ENCODE results near the gene DDX10.

The DDX10 gene

GRCh38 chr11:108873941-108874340 lies 209.1 kb downstream of the DDX10 start:
- Histone ChIP-seq H3K4me3 (ENCODE audit: low read depth in 1 of 2, low read length in 2 of 2) (no peak overlapping the region), H3K9me3 (ENCODE audit: insufficient read depth, low read length, severe bottlenecking) (no peaks in the 10 kb centered on the region), H3K27ac (ENCODE audit: low read length) (no peak overlapping the region), H3K27me3 (ENCODE audit: insufficient read depth, low read length, poor library complexity) (no peaks in the 10 kb centered on the region), H3K4me1 (ENCODE audit: insufficient read depth, low read length) (no peaks in the 10 kb centered on the region), H3K36me3 (ENCODE audit: insufficient read depth, low read length) (no peaks in the 10 kb centered on the region), H3K79me2 (ENCODE audit: insufficient read depth, low read length) (no peaks in the 10 kb centered on the region), H3K4me2 (ENCODE audit: insufficient read depth, low read length) (no peak overlapping the region), H4K20me1 (ENCODE audit: insufficient read depth, low read length) (no peaks in the 10 kb centered on the region), H3K9ac (ENCODE audit: low read depth, low read length) (no peak overlapping the region), H2AFZ (ENCODE audit: low read depth, low read length) (no peak overlapping the region)
- TF ChIP-seq, protein P1, sequence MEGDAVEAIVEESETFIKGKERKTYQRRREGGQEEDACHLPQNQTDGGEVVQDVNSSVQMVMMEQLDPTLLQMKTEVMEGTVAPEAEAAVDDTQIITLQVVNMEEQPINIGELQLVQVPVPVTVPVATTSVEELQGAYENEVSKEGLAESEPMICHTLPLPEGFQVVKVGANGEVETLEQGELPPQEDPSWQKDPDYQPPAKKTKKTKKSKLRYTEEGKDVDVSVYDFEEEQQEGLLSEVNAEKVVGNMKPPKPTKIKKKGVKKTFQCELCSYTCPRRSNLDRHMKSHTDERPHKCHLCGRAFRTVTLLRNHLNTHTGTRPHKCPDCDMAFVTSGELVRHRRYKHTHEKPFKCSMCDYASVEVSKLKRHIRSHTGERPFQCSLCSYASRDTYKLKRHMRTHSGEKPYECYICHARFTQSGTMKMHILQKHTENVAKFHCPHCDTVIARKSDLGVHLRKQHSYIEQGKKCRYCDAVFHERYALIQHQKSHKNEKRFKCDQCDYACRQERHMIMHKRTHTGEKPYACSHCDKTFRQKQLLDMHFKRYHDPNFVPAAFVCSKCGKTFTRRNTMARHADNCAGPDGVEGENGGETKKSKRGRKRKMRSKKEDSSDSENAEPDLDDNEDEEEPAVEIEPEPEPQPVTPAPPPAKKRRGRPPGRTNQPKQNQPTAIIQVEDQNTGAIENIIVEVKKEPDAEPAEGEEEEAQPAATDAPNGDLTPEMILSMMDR (IDR thresholded peaks at IDR 0.05; ENCODE audit: borderline replicate concordance, extremely low read depth, low read length, poor library complexity, severe bottlenecking), result no peak
- no peak for TF ChIP-seq EZH2 (IDR thresholded peaks at IDR 0.05; ENCODE audit: borderline replicate concordance, low read depth, low read length, severe bottlenecking)
- ATAC-seq (ENCODE audit: insufficient read depth, low read depth) (no peak), DNase-seq (no peak)

DNA sequence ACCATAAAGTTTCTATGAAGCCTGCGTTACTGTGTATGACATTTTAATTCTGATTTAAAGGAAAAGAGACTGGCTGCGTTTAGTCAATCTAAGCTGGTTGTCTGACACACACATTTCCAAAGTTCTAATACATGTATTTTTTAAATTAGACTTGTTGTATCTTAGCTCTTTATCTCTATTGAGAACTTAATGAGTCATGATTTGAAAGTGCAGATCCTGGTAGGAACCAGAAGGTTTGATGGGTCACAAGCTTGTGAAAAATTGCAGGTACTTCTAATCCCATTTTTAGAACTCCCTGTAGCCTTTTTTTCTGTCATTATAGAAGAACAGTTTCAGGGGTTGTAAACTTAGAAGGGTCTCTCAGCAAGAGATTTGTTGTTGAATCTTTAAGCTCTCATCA lies 210.3 kb downstream of the DDX10 start:
- H3K79me2 ChIP-seq (ENCODE audit: insufficient read depth, low read length), result no peaks in the 10 kb centered on the region
- H3K4me1 ChIP-seq (ENCODE audit: insufficient read depth, low read length), result no peaks in the 10 kb centered on the region
- ATAC-seq (ENCODE audit: insufficient read depth, low read depth), result no peak
- no peak overlapping the region for H3K4me2 ChIP-seq (ENCODE audit: insufficient read depth, low read length)
- no peak overlapping the region for H3K9ac ChIP-seq (ENCODE audit: low read depth, low read length)
- H2AFZ ChIP-seq (ENCODE audit: low read depth, low read length), result no peak overlapping the region
- no peaks in the 10 kb centered on the region for H3K9me3 ChIP-seq (ENCODE audit: insufficient read depth, low read length, severe bottlenecking)
- H3K4me3 ChIP-seq (ENCODE audit: low read depth in 1 of 2, low read length in 2 of 2), result no peak overlapping the region
- no peak for TF ChIP-seq EZH2 (IDR thresholded peaks at IDR 0.05; ENCODE audit: borderline replicate concordance, low read depth, low read length, severe bottlenecking)
- TF ChIP-seq, protein P1 (IDR thresholded peaks at IDR 0.05; ENCODE audit: borderline replicate concordance, extremely low read depth, low read length, poor library complexity, severe bottlenecking), result no peak
- no peaks in the 10 kb centered on the region for H4K20me1 ChIP-seq (ENCODE audit: insufficient read depth, low read length)
- no peaks in the 10 kb centered on the region for H3K36me3 ChIP-seq (ENCODE audit: insufficient read depth, low read length)
- no peak overlapping the region for H3K27ac ChIP-seq (ENCODE audit: low read length)
- H3K27me3 ChIP-seq (ENCODE audit: insufficient read depth, low read length, poor library complexity), result no peaks in the 10 kb centered on the region
- DNase-seq, result no peak

- Histone ChIP-seq H3K79me2 (ENCODE audit: insufficient read depth, low read length) (no peaks in the 10 kb centered on the region), H3K9ac (ENCODE audit: low read depth, low read length) (no peak overlapping the region), H2AFZ (ENCODE audit: low read depth, low read length) (no peak overlapping the region), H3K36me3 (ENCODE audit: insufficient read depth, low read length) (no peaks in the 10 kb centered on the region), H3K27ac (ENCODE audit: low read length) (no peak overlapping the region), H3K4me2 (ENCODE audit: insufficient read depth, low read length) (no peak overlapping the region), H3K4me3 (ENCODE audit: low read depth in 1 of 2, low read length in 2 of 2) (no peak overlapping the region), H3K4me1 (ENCODE audit: insufficient read depth, low read length) (no peaks in the 10 kb centered on the region), H4K20me1 (ENCODE audit: insufficient read depth, low read length) (no peaks in the 10 kb centered on the region), H3K9me3 (ENCODE audit: insufficient read depth, low read length, severe bottlenecking) (no peaks in the 10 kb centered on the region), H3K27me3 (ENCODE audit: insufficient read depth, low read length, poor library complexity) (no peaks in the 10 kb centered on the region)
- ATAC-seq (ENCODE audit: insufficient read depth, low read depth), result no peak
- no peak for TF ChIP-seq EZH2 (IDR thresholded peaks at IDR 0.05; ENCODE audit: borderline replicate concordance, low read depth, low read length, severe bottlenecking)
- TF ChIP-seq, protein P1 (IDR thresholded peaks at IDR 0.05; ENCODE audit: borderline replicate concordance, extremely low read depth, low read length, poor library complexity, severe bottlenecking), result no peak
- DNase-seq, result no peak
Observed at GRCh38 chr11:108877178-108877577, 212.3 kb downstream of the DDX10 start.

DNA sequence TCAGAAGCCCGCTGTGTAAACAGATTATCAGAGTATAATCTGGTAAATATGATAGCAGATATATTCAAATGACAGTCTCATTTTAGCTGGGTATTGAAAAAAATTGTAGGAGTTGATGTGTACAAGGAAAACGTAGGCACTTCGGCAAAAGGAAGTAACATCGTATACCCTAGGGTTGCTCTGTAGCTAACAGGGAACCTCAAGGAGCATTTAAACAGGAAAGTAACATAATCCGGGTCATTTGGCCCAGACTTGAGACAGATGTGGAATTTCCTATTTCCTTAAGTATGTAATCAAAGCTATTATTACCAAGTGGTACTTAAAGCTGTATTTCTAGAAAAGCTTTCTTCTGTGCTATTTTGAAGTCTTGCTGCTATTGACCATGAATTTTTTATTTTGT lies 215.6 kb downstream of the DDX10 start:
- Histone ChIP-seq H3K27me3 (ENCODE audit: insufficient read depth, low read length, poor library complexity) (no peaks in the 10 kb centered on the region), H2AFZ (ENCODE audit: low read depth, low read length) (no peak overlapping the region), H3K9ac (ENCODE audit: low read depth, low read length) (no peak overlapping the region), H3K4me1 (ENCODE audit: insufficient read depth, low read length) (no peaks in the 10 kb centered on the region), H3K4me3 (ENCODE audit: low read depth in 1 of 2, low read length in 2 of 2) (no peak overlapping the region), H4K20me1 (ENCODE audit: insufficient read depth, low read length) (no peaks in the 10 kb centered on the region), H3K27ac (ENCODE audit: low read length) (no peak overlapping the region), H3K79me2 (ENCODE audit: insufficient read depth, low read length) (no peaks in the 10 kb centered on the region), H3K9me3 (ENCODE audit: insufficient read depth, low read length, severe bottlenecking) (no peaks in the 10 kb centered on the region), H3K36me3 (ENCODE audit: insufficient read depth, low read length) (no peaks in the 10 kb centered on the region), H3K4me2 (ENCODE audit: insufficient read depth, low read length) (no peak overlapping the region)
- DNase-seq (no peak), ATAC-seq (ENCODE audit: insufficient read depth, low read depth) (no peak)
- TF ChIP-seq, protein P1 (IDR thresholded peaks at IDR 0.05; ENCODE audit: borderline replicate concordance, extremely low read depth, low read length, poor library complexity, severe bottlenecking), result no peak
- no peak for TF ChIP-seq EZH2 (IDR thresholded peaks at IDR 0.05; ENCODE audit: borderline replicate concordance, low read depth, low read length, severe bottlenecking)
